ENCODE measurements around the gene KLF2. TPM values are rescaled to one million over a fixed set of nuclear protein-coding genes. Genes with fewer than 3 reads are reported as not detected.

The KLF2 gene
- polyA plus RNA-seq, 1 donor: 21.7 TPM

DNA sequence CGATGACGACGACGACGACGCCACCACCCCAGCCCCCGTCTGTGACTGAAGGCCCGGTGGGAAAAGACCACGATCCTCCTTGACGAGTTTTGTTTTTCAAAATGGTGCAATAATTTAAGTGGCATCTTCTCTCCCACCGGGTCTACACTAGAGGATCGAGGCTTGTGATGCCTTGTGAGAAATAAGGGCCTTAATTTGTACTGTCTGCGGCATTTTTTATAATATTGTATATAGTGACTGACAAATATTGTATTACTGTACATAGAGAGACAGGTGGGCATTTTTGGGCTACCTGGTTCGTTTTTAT is 2.5 kb downstream of the KLF2 start:
- WGBS (ENCODE audit: insufficient coverage, low lambda C conversion rate): no CpG with 5 or more reads among the region's 14 CpGs
- no peaks in the 10 kb centered on the region for H3K9me3 ChIP-seq (ENCODE audit: control insufficient read depth, low read depth, low read length)
- H3K27me3 ChIP-seq (ENCODE audit: control insufficient read depth, insufficient read depth, low read length): peaks cover 10% of the 10 kb centered on the region
- H3K27ac ChIP-seq (ENCODE audit: low read length): no peak overlapping the region
- peaks cover 13% of the 10 kb centered on the region for H3K36me3 ChIP-seq (ENCODE audit: control insufficient read depth, insufficient read depth, low read length)
- DNase-seq: no peak
- peaks cover 13% of the 10 kb centered on the region for H3K4me1 ChIP-seq (ENCODE audit: control insufficient read depth, insufficient read depth, low read length)
- H3K4me3 ChIP-seq (ENCODE audit: low read length): no peak overlapping the region

DNA sequence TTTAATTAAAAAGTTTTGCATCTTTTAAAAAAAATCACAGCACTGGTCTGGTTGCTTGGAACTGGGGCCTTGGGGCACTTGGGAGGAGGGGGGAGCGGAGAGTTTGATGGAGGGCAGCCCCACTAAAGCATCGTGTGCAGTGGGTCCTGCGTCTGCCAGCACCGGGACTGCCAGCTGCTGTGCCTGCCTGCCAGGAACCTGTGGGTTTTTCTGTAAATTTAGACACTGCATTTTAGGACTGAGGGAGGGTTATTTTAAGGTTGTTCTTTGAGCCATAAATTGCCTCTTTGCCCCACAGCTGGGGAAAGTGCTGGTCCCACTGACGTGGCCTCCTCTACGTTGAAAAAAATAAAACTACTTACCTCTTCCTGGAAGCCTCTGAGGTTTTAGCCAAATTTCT is 2.9 kb downstream of the KLF2 start:
- H3K27me3 ChIP-seq (ENCODE audit: control insufficient read depth, insufficient read depth, low read length): peaks cover 10% of the 10 kb centered on the region
- no peak for DNase-seq
- H3K9me3 ChIP-seq (ENCODE audit: control insufficient read depth, low read depth, low read length): no peaks in the 10 kb centered on the region
- peaks cover 13% of the 10 kb centered on the region for H3K36me3 ChIP-seq (ENCODE audit: control insufficient read depth, insufficient read depth, low read length)
- H3K4me3 ChIP-seq (ENCODE audit: low read length): peak overlapping the region; percentile 12
- H3K4me1 ChIP-seq (ENCODE audit: control insufficient read depth, insufficient read depth, low read length): peaks cover 13% of the 10 kb centered on the region
- WGBS (ENCODE audit: insufficient coverage, low lambda C conversion rate): no CpG with 5 or more reads among the region's 6 CpGs
- no peak overlapping the region for H3K27ac ChIP-seq (ENCODE audit: low read length)

DNA sequence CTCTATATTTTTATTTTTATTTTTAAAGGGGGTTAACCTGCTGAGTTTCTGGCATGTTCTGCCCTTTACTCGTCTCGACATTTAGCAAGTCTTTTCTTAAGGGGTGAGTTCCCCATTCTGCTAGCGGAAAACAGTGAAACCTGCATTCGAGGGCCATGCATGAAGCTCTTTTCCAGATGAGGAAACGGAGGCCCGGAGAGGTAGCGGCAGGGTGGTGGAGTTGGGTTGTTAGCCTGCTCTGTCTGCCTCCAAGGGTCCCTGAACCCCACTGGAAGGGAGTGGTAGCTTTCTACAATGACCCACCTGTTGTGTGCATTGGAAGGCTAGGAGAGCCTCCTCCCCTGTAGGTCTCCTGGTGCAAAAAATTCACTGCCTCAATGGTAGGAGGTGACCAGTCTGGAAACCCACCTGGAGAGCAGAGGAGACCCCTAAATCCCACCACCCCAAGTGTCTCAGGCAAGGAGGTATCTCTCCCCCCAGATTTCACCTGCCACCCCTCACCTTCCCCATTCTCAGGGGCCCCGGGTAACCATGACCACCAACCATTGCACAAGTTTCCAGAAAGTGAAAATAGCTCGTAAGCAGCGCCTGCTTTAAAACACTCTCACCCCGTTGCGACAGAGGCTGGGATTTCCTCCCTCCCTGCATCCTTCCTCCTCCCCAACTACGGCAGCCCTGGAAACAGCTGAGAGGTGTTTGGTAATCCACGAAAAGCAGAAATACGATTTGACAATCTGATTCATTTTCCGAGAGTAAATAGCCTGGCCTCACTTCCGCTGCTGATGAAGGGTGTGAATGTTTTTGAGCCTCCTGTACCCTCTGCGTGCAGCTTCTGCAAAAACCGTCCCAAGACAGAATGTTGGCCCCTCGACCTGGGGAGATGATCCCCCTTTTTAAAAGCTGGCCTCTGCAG is 3.5 kb downstream of the KLF2 start:
- Histone ChIP-seq H3K9me3 (ENCODE audit: control insufficient read depth, low read depth, low read length) (no peaks in the 10 kb centered on the region), H3K27ac (ENCODE audit: low read length) (peak overlapping the region; percentile 33), H3K36me3 (ENCODE audit: control insufficient read depth, insufficient read depth, low read length) (peaks cover 13% of the 10 kb centered on the region), H3K27me3 (ENCODE audit: control insufficient read depth, insufficient read depth, low read length) (peaks cover 10% of the 10 kb centered on the region), H3K4me1 (ENCODE audit: control insufficient read depth, insufficient read depth, low read length) (peaks cover 13% of the 10 kb centered on the region), H3K4me3 (ENCODE audit: low read length) (no peak overlapping the region)
- 62% methylated on average over 3 of the region's 20 CpGs for WGBS (ENCODE audit: insufficient coverage, low lambda C conversion rate)
- DNase-seq: peak in 1 of 2 donors; percentile 45

DNA sequence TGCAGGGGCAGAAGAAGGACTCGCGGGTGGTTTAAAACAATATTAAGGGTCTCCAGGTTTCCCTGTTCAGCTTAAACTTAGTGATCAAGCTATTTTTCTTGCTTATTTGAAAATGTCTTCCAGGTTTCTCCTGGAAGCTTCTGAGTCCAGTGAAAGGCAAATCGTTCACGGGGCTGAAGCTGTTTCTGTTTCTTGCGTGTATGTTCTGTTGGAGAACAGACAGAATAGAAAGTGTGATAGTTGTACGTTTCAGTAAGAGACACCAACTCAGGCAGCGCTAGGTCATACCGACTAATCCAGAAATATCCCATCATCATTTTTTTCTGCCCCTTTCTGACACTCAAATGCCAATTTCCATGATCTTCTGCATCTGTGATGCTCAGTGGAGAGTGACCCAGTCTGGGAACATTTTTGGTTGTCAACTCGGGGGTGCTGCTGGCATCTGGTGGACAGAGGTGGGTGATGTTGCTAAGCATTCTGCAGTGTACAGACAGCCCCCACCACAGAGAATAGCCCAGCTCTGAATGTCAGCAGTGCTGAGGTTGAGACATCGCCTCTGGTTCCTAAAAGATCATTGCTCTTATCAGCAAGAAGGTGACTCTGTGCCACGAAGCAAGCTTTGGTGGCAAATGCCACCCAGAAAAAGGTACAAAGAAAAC is 4.3 kb downstream of the KLF2 start:
- H3K27ac ChIP-seq (ENCODE audit: low read length): peak overlapping the region; percentile 5
- peaks cover 12% of the 10 kb centered on the region for H3K4me1 ChIP-seq (ENCODE audit: control insufficient read depth, insufficient read depth, low read length)
- no peak overlapping the region for H3K4me3 ChIP-seq (ENCODE audit: low read length)
- DNase-seq: no peak
- H3K36me3 ChIP-seq (ENCODE audit: control insufficient read depth, insufficient read depth, low read length): peaks cover 13% of the 10 kb centered on the region
- WGBS (ENCODE audit: insufficient coverage, low lambda C conversion rate): 60% methylated on average over 1 of the region's 11 CpGs
- H3K9me3 ChIP-seq (ENCODE audit: control insufficient read depth, low read depth, low read length): no peaks in the 10 kb centered on the region
- peaks cover 10% of the 10 kb centered on the region for H3K27me3 ChIP-seq (ENCODE audit: control insufficient read depth, insufficient read depth, low read length)

DNA sequence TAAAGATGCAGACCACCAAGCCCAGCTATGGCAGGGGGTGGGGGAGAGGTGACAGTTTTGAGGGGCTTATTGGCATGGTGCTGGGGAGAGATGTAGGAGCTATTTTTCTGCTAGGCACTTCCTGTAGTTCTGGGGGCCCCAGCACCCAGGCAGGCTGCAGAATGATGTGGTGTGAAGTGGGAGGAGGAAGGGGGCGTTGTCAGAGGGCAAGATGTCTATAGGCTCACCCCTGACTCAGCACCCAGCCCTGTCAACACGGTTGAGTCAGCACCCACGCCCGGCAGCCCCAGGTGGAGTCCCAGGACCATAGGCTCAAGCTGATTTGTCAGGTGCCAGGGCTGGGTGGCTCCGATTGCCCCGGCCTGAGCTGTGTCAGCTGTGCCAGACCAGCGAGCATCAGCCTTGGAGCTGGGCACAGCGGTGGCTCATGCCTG is 5.8 kb downstream of the KLF2 start:
- no CpG with 5 or more reads among the region's 8 CpGs for WGBS (ENCODE audit: insufficient coverage, low lambda C conversion rate)
- peak in 1 of 2 donors; percentile 58 for DNase-seq
- Histone ChIP-seq H3K4me3 (ENCODE audit: low read length) (no peak overlapping the region), H3K36me3 (ENCODE audit: control insufficient read depth, insufficient read depth, low read length) (peaks cover 13% of the 10 kb centered on the region), H3K27ac (ENCODE audit: low read length) (no peak overlapping the region), H3K4me1 (ENCODE audit: control insufficient read depth, insufficient read depth, low read length) (peaks cover 10% of the 10 kb centered on the region), H3K9me3 (ENCODE audit: control insufficient read depth, low read depth, low read length) (no peaks in the 10 kb centered on the region), H3K27me3 (ENCODE audit: control insufficient read depth, insufficient read depth, low read length) (peaks cover 7% of the 10 kb centered on the region)

DNA sequence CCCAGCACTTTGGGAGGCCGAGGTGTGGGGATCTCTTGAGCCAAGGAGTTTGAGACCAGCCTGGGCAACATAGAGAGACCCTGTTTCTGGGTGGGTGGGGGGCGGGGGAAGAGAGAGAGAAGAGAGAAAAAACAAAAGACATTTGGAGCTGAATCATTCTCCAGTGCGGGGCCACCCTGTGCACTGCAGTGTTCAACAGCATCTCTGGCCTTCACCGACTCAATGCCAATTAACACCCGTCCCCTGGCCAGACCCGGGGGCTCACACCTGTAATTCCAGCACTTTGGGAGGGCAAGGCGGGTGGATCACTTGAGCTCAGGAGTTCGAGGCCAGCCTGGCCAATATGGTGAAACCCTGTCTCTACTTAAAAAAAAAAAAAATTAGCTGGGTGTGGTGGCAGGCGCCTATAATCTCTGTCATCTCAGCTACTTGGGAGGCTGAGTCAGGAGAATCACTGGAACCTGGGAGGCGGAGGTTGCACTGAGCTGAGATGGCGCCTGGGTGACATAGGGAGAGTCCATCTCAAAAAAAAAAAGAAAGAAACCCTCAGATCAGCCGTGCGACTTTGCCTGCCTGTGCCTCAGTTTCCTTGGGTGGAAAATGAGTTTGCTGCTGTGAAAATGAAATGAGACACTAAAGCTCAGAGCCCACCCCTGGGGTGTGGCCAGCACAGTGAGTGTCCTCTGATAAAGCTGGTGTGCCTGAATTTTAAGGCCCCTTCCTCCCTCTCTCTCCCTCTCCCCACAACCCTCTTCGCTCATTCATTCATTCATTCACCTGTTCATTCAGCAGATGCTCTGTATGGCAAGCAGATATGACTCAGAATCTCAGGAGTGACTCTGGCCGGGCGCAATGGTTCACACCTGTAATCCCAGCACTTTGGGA is 6.4 kb downstream of the KLF2 start:
- Histone ChIP-seq H3K27ac (ENCODE audit: low read length) (no peak overlapping the region), H3K27me3 (ENCODE audit: control insufficient read depth, insufficient read depth, low read length) (peaks cover 4% of the 10 kb centered on the region), H3K4me1 (ENCODE audit: control insufficient read depth, insufficient read depth, low read length) (peaks cover 7% of the 10 kb centered on the region), H3K9me3 (ENCODE audit: control insufficient read depth, low read depth, low read length) (no peaks in the 10 kb centered on the region), H3K36me3 (ENCODE audit: control insufficient read depth, insufficient read depth, low read length) (peaks cover 13% of the 10 kb centered on the region), H3K4me3 (ENCODE audit: low read length) (no peak overlapping the region)
- no CpG with 5 or more reads among the region's 16 CpGs for WGBS (ENCODE audit: insufficient coverage, low lambda C conversion rate)
- DNase-seq: no peak

DNA sequence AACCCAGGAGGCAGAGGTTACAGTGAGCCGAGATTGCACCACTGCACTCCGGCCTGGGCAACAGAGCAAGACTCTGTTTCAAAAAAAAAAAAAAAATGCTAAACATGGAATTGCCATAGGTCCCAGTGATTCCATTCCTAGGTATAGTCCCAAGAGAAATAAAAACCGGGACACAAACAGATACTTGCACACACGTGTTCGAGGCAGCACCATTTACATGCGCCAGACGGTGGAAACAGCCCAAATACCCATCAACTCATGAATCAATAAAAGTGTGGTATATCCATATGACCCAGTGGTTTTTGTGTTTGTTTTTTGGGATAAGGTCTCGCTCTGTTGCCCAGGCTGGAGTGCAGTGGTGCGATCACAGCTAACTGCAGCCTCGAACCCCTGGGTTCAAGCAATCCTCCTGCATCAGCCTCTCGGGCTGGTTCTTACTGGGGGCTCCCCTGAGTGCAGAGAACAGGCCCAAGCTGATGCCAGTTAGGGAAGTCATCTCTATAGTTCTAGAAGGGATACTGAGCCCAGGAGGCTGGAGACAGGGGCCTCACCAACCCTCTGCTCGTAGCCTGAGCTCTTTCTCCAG is 8.5 kb downstream of the KLF2 start:
- H3K27ac ChIP-seq (ENCODE audit: low read length): no peak overlapping the region
- WGBS (ENCODE audit: insufficient coverage, low lambda C conversion rate): 80% methylated on average over 1 of the region's 12 CpGs
- no peaks in the 10 kb centered on the region for H3K36me3 ChIP-seq (ENCODE audit: control insufficient read depth, insufficient read depth, low read length)
- H3K4me3 ChIP-seq (ENCODE audit: low read length): no peak overlapping the region
- H3K9me3 ChIP-seq (ENCODE audit: control insufficient read depth, low read depth, low read length): no peaks in the 10 kb centered on the region
- no peak for DNase-seq
- H3K4me1 ChIP-seq (ENCODE audit: control insufficient read depth, insufficient read depth, low read length): peaks cover 4% of the 10 kb centered on the region
- no peaks in the 10 kb centered on the region for H3K27me3 ChIP-seq (ENCODE audit: control insufficient read depth, insufficient read depth, low read length)

DNA sequence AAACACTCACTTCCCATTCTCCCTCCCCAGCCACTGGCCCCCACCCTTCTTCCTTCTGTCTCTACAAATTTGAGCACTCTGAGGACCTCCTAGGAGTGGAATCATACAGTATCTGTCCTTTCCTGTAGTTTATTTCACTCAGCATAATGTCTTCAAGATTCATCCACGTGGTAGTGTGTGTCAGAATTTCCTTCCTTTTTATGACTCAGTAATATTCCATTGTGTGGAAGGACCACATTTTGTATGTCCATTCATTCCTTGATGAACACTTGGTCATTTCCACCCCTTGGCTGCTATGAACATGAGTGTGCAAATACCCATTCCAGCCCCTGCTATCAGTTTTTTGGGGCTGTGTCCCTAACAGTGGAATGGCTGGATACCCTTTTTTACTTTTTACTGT is 9.8 kb downstream of the KLF2 start:
- Histone ChIP-seq H3K4me3 (ENCODE audit: low read length) (no peak overlapping the region), H3K36me3 (ENCODE audit: control insufficient read depth, insufficient read depth, low read length) (no peaks in the 10 kb centered on the region), H3K27me3 (ENCODE audit: control insufficient read depth, insufficient read depth, low read length) (no peaks in the 10 kb centered on the region), H3K27ac (ENCODE audit: low read length) (no peak overlapping the region), H3K9me3 (ENCODE audit: control insufficient read depth, low read depth, low read length) (no peaks in the 10 kb centered on the region), H3K4me1 (ENCODE audit: control insufficient read depth, insufficient read depth, low read length) (peaks cover 4% of the 10 kb centered on the region)
- no peak for DNase-seq
- WGBS (ENCODE audit: insufficient coverage, low lambda C conversion rate): no CpG with 5 or more reads among the region's 1 CpG

DNA sequence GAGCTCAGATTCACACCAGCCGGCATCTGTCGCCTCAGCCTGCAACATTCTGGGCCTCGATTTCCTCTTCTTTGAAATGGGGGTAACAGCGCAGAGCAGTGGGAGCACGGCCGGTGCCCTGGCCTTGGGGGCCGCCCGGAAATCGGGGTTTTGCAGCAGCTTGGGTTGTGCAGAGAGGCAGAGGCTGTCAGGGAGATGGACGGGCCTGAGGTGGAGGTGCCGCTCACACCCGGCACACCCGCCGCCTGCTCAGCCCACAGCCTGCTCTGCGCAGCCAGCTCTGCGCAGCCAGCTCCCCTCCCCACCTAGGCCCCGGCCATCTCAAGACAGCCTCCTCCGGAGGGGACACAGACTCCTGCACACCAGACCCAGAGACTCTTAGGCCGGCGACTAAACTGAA is 10.6 kb downstream of the KLF2 start:
- no peak for DNase-seq
- Histone ChIP-seq H3K4me3 (ENCODE audit: low read length) (no peak overlapping the region), H3K4me1 (ENCODE audit: control insufficient read depth, insufficient read depth, low read length) (peaks cover 3% of the 10 kb centered on the region), H3K9me3 (ENCODE audit: control insufficient read depth, low read depth, low read length) (no peaks in the 10 kb centered on the region), H3K27me3 (ENCODE audit: control insufficient read depth, insufficient read depth, low read length) (no peaks in the 10 kb centered on the region), H3K36me3 (ENCODE audit: control insufficient read depth, insufficient read depth, low read length) (no peaks in the 10 kb centered on the region), H3K27ac (ENCODE audit: low read length) (no peak overlapping the region)
- no CpG with 5 or more reads among the region's 20 CpGs for WGBS (ENCODE audit: insufficient coverage, low lambda C conversion rate)

DNA sequence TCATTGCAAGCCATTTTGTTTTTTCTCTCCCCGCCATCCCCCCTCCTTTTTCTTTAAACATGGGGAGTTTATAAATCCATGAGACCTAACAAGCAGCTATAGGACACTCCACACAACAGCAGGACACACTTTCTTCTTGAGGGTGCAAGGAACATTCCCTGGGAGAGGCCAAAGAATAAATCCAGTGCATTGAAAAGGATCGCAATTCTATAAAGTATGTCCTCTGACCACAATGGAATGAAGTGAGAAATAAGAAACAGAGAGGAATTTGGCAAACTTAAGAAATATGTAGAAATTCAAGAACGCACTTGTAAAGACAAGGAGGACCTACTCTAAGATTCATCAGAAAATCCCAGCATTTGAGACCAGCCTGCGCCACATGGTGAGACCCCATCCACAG is 11.9 kb downstream of the KLF2 start:
- Histone ChIP-seq H3K9me3 (ENCODE audit: control insufficient read depth, low read depth, low read length) (no peaks in the 10 kb centered on the region), H3K4me3 (ENCODE audit: low read length) (no peak overlapping the region), H3K27me3 (ENCODE audit: control insufficient read depth, insufficient read depth, low read length) (no peaks in the 10 kb centered on the region), H3K36me3 (ENCODE audit: control insufficient read depth, insufficient read depth, low read length) (no peaks in the 10 kb centered on the region), H3K4me1 (ENCODE audit: control insufficient read depth, insufficient read depth, low read length) (no peaks in the 10 kb centered on the region), H3K27ac (ENCODE audit: low read length) (no peak overlapping the region)
- WGBS (ENCODE audit: insufficient coverage, low lambda C conversion rate): 95% methylated on average over 3 of the region's 4 CpGs
- no peak for DNase-seq

Data from large intestine (tissue), 3 donors.